Measurements from ENCODE around the gene LAMA4. TPM values are rescaled to one million over a fixed set of nuclear protein-coding genes. Genes with fewer than 3 reads are reported as not detected.

Gene LAMA4
- total and polyA plus RNA-seq, 4 donors = 2.1 to 6.0 (median 3.5) TPM

DNA sequence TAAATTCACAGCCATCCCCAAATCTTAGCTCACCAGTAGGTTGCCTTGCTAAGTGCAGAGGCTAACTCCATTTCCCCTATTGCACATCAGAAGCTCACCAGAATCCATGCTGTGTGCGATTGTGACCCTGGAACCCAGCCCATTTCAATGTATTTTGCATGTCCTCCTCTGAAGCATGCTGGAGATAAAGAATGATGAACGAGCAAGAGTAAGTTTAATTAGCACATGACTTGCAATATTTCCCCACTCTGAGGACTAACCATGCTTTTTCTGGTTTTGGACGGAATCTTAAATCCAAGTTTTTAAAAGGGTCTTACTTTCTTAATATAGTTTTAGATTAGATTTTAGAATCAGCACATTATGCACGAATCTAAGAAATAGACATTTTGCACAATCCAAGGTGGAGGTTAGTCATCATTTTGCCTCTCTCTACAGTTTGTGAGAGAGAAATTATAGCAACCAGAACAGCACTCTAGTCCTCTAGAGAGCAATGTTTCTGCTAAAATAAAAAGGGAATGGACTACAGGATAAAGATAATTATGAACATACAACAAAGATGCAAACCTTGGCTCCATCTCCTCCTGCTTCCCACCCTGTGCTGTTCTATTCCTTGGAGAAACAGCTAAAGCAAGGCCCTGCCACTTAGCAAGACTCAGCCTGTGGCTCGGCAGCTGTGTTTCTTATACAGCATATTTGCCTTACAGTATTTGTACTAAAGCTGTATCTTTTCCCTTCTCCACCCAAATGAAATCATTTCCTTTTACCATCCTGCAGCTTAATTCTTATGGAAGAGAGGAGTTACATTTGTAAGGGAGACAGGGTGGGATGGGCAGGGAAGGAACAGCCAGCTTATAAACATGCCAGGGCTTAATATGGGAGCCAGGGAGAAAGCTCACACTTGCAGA, 24.9 kb upstream of the LAMA4 start:
- no peak for DNase-seq (ENCODE audit: low spot score)
- H3K9me3 ChIP-seq (ENCODE audit: control insufficient read depth in 4 of 4, low read length in 3 of 4) = no peaks in the 10 kb centered on the region
- no peak overlapping the region for H3K4me3 ChIP-seq (ENCODE audit: low read depth in 1 of 3, low read length in 3 of 3)
- 73% methylated on average over 5 of the region's 5 CpGs for WGBS
- no peaks in the 10 kb centered on the region for H3K27me3 ChIP-seq (ENCODE audit: control insufficient read depth in 4 of 4, insufficient read depth in 4 of 4, low read length in 3 of 4)
- H3K36me3 ChIP-seq (ENCODE audit: control insufficient read depth in 4 of 4, insufficient read depth in 3 of 4, low read depth in 1 of 4, low read length in 3 of 4) = no peaks in the 10 kb centered on the region
- TF ChIP-seq HNF4A (conservative IDR thresholded peaks at IDR 0.05) (no peak), RAD21 (IDR thresholded peaks at IDR 0.05) (no peak), RXRA (IDR thresholded peaks at IDR 0.05) (no peak), JUND (IDR thresholded peaks at IDR 0.05) (no peak), YY1 (IDR thresholded peaks at IDR 0.05) (no peak), EGR1 (IDR thresholded peaks at IDR 0.05; ENCODE audit: low read depth in 2 of 2) (no peak), HNF4G (IDR thresholded peaks at IDR 0.05) (no peak), TAF1 (conservative IDR thresholded peaks at IDR 0.05) (no peak), FOXA2 (IDR thresholded peaks at IDR 0.05) (no peak), NR2F2 (IDR thresholded peaks at IDR 0.05) (no peak), SP1 (IDR thresholded peaks at IDR 0.05) (no peak), GABPA (IDR thresholded peaks at IDR 0.05 in 1 of 2, conservative IDR thresholded peaks at IDR 0.05 in 1 of 2) (no peak)
- TF ChIP-seq, protein P1, sequence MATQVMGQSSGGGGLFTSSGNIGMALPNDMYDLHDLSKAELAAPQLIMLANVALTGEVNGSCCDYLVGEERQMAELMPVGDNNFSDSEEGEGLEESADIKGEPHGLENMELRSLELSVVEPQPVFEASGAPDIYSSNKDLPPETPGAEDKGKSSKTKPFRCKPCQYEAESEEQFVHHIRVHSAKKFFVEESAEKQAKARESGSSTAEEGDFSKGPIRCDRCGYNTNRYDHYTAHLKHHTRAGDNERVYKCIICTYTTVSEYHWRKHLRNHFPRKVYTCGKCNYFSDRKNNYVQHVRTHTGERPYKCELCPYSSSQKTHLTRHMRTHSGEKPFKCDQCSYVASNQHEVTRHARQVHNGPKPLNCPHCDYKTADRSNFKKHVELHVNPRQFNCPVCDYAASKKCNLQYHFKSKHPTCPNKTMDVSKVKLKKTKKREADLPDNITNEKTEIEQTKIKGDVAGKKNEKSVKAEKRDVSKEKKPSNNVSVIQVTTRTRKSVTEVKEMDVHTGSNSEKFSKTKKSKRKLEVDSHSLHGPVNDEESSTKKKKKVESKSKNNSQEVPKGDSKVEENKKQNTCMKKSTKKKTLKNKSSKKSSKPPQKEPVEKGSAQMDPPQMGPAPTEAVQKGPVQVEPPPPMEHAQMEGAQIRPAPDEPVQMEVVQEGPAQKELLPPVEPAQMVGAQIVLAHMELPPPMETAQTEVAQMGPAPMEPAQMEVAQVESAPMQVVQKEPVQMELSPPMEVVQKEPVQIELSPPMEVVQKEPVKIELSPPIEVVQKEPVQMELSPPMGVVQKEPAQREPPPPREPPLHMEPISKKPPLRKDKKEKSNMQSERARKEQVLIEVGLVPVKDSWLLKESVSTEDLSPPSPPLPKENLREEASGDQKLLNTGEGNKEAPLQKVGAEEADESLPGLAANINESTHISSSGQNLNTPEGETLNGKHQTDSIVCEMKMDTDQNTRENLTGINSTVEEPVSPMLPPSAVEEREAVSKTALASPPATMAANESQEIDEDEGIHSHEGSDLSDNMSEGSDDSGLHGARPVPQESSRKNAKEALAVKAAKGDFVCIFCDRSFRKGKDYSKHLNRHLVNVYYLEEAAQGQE (IDR thresholded peaks at IDR 0.05) = no peak
- TF ChIP-seq, protein P2, sequence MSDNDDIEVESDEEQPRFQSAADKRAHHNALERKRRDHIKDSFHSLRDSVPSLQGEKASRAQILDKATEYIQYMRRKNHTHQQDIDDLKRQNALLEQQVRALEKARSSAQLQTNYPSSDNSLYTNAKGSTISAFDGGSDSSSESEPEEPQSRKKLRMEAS (IDR thresholded peaks at IDR 0.05) = no peak
- TF ChIP-seq, protein P3, sequence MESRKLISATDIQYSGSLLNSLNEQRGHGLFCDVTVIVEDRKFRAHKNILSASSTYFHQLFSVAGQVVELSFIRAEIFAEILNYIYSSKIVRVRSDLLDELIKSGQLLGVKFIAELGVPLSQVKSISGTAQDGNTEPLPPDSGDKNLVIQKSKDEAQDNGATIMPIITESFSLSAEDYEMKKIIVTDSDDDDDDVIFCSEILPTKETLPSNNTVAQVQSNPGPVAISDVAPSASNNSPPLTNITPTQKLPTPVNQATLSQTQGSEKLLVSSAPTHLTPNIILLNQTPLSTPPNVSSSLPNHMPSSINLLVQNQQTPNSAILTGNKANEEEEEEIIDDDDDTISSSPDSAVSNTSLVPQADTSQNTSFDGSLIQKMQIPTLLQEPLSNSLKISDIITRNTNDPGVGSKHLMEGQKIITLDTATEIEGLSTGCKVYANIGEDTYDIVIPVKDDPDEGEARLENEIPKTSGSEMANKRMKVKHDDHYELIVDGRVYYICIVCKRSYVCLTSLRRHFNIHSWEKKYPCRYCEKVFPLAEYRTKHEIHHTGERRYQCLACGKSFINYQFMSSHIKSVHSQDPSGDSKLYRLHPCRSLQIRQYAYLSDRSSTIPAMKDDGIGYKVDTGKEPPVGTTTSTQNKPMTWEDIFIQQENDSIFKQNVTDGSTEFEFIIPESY (IDR thresholded peaks at IDR 0.05) = no peak
- TF ChIP-seq, protein P4, sequence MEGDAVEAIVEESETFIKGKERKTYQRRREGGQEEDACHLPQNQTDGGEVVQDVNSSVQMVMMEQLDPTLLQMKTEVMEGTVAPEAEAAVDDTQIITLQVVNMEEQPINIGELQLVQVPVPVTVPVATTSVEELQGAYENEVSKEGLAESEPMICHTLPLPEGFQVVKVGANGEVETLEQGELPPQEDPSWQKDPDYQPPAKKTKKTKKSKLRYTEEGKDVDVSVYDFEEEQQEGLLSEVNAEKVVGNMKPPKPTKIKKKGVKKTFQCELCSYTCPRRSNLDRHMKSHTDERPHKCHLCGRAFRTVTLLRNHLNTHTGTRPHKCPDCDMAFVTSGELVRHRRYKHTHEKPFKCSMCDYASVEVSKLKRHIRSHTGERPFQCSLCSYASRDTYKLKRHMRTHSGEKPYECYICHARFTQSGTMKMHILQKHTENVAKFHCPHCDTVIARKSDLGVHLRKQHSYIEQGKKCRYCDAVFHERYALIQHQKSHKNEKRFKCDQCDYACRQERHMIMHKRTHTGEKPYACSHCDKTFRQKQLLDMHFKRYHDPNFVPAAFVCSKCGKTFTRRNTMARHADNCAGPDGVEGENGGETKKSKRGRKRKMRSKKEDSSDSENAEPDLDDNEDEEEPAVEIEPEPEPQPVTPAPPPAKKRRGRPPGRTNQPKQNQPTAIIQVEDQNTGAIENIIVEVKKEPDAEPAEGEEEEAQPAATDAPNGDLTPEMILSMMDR (IDR thresholded peaks at IDR 0.05; ENCODE audit: low read depth, low read length, missing input control) = no peak
- TF ChIP-seq, protein P5, sequence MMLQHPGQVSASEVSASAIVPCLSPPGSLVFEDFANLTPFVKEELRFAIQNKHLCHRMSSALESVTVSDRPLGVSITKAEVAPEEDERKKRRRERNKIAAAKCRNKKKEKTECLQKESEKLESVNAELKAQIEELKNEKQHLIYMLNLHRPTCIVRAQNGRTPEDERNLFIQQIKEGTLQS (IDR thresholded peaks at IDR 0.05) = no peak
- H3K9ac ChIP-seq (ENCODE audit: low read depth in 1 of 2, low read length in 2 of 2) = no peak overlapping the region
- H3K27ac ChIP-seq (ENCODE audit: low read depth in 1 of 2, low read length in 2 of 2) = no peak overlapping the region
- peaks cover 0 to 2% (median 0%) of the 10 kb centered on the region in 4 donors for H3K4me1 ChIP-seq (ENCODE audit: control insufficient read depth in 4 of 4, insufficient read depth in 4 of 4, low read length in 3 of 4)

All from liver (tissue), 9 donors.